ENCODE results near the gene MRPS2. TPM values are rescaled to one million over a fixed set of nuclear protein-coding genes. Genes with fewer than 3 reads are reported as not detected.
"Not testable (repeated sequence)": the region's sequence is repeated elsewhere in the genome, so short reads cannot be mapped to it uniquely, and the experiment has no call there.

MRPS2 gene
- total and polyA plus RNA-seq, 9 of the 15 experiments (the other 6 are each of a cell fraction or from before 2014, with no cell fraction given) = 8.0 to 167 (median 81.3) TPM

- ATAC-seq; H3K4me3 ChIP-seq; DNase-seq (ENCODE audit: extremely low read depth in 1 of 4, low spot score in 3 of 4); POLR2A ChIA-PET; H3K36me3 ChIP-seq (ENCODE audit: control insufficient read depth, insufficient read depth, low read length); CTCF ChIA-PET (ENCODE audit: low intra/inter-chr PET ratio); FAIRE-seq; H3K9me1 ChIP-seq (ENCODE audit: control insufficient read depth, insufficient read depth, low read length); H3K9me3 ChIP-seq (replicated peaks; ENCODE audit: control insufficient read depth, insufficient read depth, low read depth, low read length); BruUV-seq (replicated peaks); H4K20me1 ChIP-seq (replicated peaks; ENCODE audit: control insufficient read depth, insufficient read depth, low read length); in situ Hi-C loops (cut with MboI); H2AFZ ChIP-seq (ENCODE audit: low read depth, low read length); H3K9ac ChIP-seq (ENCODE audit: insufficient read depth in 1 of 2, low read depth in 2 of 2, low read length in 2 of 2); intact Hi-C loops (cut with micrococcal nuclease); H3K79me2 ChIP-seq (ENCODE audit: control insufficient read depth, insufficient read depth, low read length); H3K27ac ChIP-seq (ENCODE audit: extremely low read depth, low read depth, low read length); H3K4me2 ChIP-seq (ENCODE audit: insufficient read depth, low read length); H3K27me3 ChIP-seq (ENCODE audit: control insufficient read depth in 2 of 2, insufficient read depth in 2 of 2, low read length in 2 of 2): not testable (repeated sequence)
- peaks cover 12% of the 10 kb centered on the region in 2 experiments; a peak in 3 of 5 replicates for H3K4me1 ChIP-seq (replicated peaks in 1 of 2; ENCODE audit: control insufficient read depth in 2 of 2, insufficient read depth in 2 of 2, low read length in 2 of 2)
- 82% methylated on average over 5 of the region's 7 CpGs for WGBS (ENCODE audit: insufficient coverage, low coverage, missing lambda C conversion rate)
Observed at GRCh38 chr9:135451909-135452308, 48.6 kb upstream of the MRPS2 start.

GRCh38 chr9:135454737-135455136 lies 45.7 kb upstream of the MRPS2 start:
- ChIA-PET CTCF (ENCODE audit: low intra/inter-chr PET ratio) (no interaction called here), POLR2A (interaction anchor here (1.3 to 2.1 kb wide), 4 partner anchors 9 to 17 kb away, joined by 5 to 11 read pairs (median 6); no protein-coding TSS in a partner anchor)
- Histone ChIP-seq H3K9me3 (replicated peaks; ENCODE audit: control insufficient read depth, insufficient read depth, low read depth, low read length) (no peaks in the 10 kb centered on the region), H3K9ac (ENCODE audit: insufficient read depth in 1 of 2, low read depth in 2 of 2, low read length in 2 of 2) (0 out of 4 replicates have a peak overlapping the region, but pooled peaks of 1 of the 2 experiments have one; percentile 27), H4K20me1 (replicated peaks; ENCODE audit: control insufficient read depth, insufficient read depth, low read length) (no peaks in the 10 kb centered on the region), H3K27ac (ENCODE audit: extremely low read depth, low read depth, low read length) (no peak overlapping the region), H3K4me2 (ENCODE audit: insufficient read depth, low read length) (no peak overlapping the region), H3K27me3 (ENCODE audit: control insufficient read depth in 2 of 2, insufficient read depth in 2 of 2, low read length in 2 of 2) (no peaks in the 10 kb centered on the region), H3K9me1 (ENCODE audit: control insufficient read depth, insufficient read depth, low read length) (no peaks in the 10 kb centered on the region), H3K79me2 (ENCODE audit: control insufficient read depth, insufficient read depth, low read length) (no peaks in the 10 kb centered on the region), H3K4me3 (no peak overlapping the region), H2AFZ (ENCODE audit: low read depth, low read length) (no peak overlapping the region), H3K4me1 (replicated peaks in 1 of 2; ENCODE audit: control insufficient read depth in 2 of 2, insufficient read depth in 2 of 2, low read length in 2 of 2) (peaks cover 5% of the 10 kb centered on the region in 2 experiments; a peak in 2 of 5 replicates), H3K36me3 (ENCODE audit: control insufficient read depth, insufficient read depth, low read length) (no peaks in the 10 kb centered on the region)
- DNase-seq (ENCODE audit: extremely low read depth in 1 of 4, low spot score in 3 of 4) (no peak), ATAC-seq (no peak), FAIRE-seq (no peak)
- no TSS peak for BruUV-seq (replicated peaks)
- intact Hi-C loops (cut with micrococcal nuclease) = no loop called here
- in situ Hi-C loops (cut with MboI) = no loop called here
- 57% methylated on average over 5 of the region's 5 CpGs for WGBS (ENCODE audit: insufficient coverage, low coverage, missing lambda C conversion rate)
- TF ChIP-seq TRIM24 (IDR thresholded peaks at IDR 0.05) = 0 out of 4 replicates have a peak, but pooled peaks of 1 of the 2 experiments have one; percentile 32
- TF ChIP-seq RBM25 (IDR thresholded peaks at IDR 0.05; ENCODE audit: low read depth, low read length, severe bottlenecking) = peak; percentile 30
- no peak for TF ChIP-seq PTRF (tag; IDR thresholded peaks at IDR 0.05)
- no peak for TF ChIP-seq CCNT2 (IDR thresholded peaks at IDR 0.05; ENCODE audit: borderline replicate concordance, extremely low read depth, insufficient read length, low read depth, low read length)
- peak; percentile 46; the same call in 1 of the 2 replicates for TF ChIP-seq BCOR (IDR thresholded peaks at IDR 0.05)
- no peak for TF ChIP-seq POLR2B (IDR thresholded peaks at IDR 0.05; ENCODE audit: low read depth, partially characterized antibody)
- TF ChIP-seq MCM7 (IDR thresholded peaks at IDR 0.05) = no peak
- TF ChIP-seq ZNF668 (CRISPR knock-in tag; IDR thresholded peaks at IDR 0.05) = no peak
